Neural progenitor cell (in vitro differentiated cells): ENCODE data around the gene NR2C2. TPM values are rescaled to one million over a fixed set of nuclear protein-coding genes. Genes with fewer than 3 reads are reported as not detected.

Experiments
- DNase-seq: peaks from one replicate; pipeline ENCODE4 v3.0.0-alpha.2; 2016; ENCODE audit warnings: low spot score
- H2AFZ ChIP-seq: fragments of 200-600 bp; sonication (generic); replicated peaks from 2 replicates; pipeline ENCODE4 v1.6.1; 2016; ENCODE audit warnings: antibody characterized with exemption
- H3F3A ChIP-seq: fragments of 200-600 bp; sonication (generic); 2 replicates; pipeline ENCODE4 v1.6.1; 2016; ENCODE audit warnings: antibody characterized with exemption, low read depth
- H3K27ac ChIP-seq: fragments of 200-600 bp; sonication (generic); 2 replicates; pipeline ENCODE4 v1.5.1; 2016; ENCODE audit warnings: mild to moderate bottlenecking
- H3K27me3 ChIP-seq: fragments of 200-600 bp; sonication (generic); 2 replicates; pipeline ENCODE4 v1.6.1; 2016; ENCODE audit warnings: mild to moderate bottlenecking, moderate library complexity
- H3K36me3 ChIP-seq: fragments of 200-600 bp; sonication (generic); 2 replicates; pipeline ENCODE4 v1.5.1; 2016
- H3K4me1 ChIP-seq: fragments of 200-600 bp; sonication (generic); 2 replicates; pipeline ENCODE4 v1.6.1; 2016; ENCODE audit warnings: mixed run types
- H3K4me2 ChIP-seq: fragments of 200-600 bp; sonication (generic); 2 replicates; pipeline ENCODE4 v1.6.1; 2016
- H3K4me3 ChIP-seq: fragments of 200-600 bp; sonication (generic); 2 replicates; pipeline ENCODE4 v1.5.1; 2016
- H3K79me2 ChIP-seq: fragments of 200-600 bp; sonication (generic); 2 replicates; pipeline ENCODE4 v1.6.1; 2016; ENCODE audit warnings: low read depth
- H3K9ac ChIP-seq: fragments of 200-600 bp; sonication (generic); 2 replicates; pipeline ENCODE4 v1.6.1; 2016
- H3K9me3 ChIP-seq: fragments of 200-600 bp; sonication (generic); 2 replicates; pipeline ENCODE4 v1.5.1; 2016; ENCODE audit warnings: low read depth
- H4K20me1 ChIP-seq: fragments of 200-600 bp; sonication (generic); 2 replicates; pipeline ENCODE4 v1.6.1; 2016; ENCODE audit warnings: low read depth
- H3K27ac Mint-ChIP-seq: 3 replicates; pipeline ENCODE4 v1.8.0; 2021; ENCODE audit warnings: mixed read lengths
- H3K27me3 Mint-ChIP-seq: 2 replicates; pipeline ENCODE4 v1.8.0; 2022; ENCODE audit warnings: low read depth, mild to moderate bottlenecking, inconsistent platforms, moderate library complexity, mixed read lengths; ENCODE audit not compliant: insufficient read depth
- H3K36me3 Mint-ChIP-seq: 3 replicates; pipeline ENCODE4 v1.8.0; 2021; ENCODE audit warnings: mixed read lengths
- H3K4me1 Mint-ChIP-seq: 3 replicates; pipeline ENCODE4 v1.8.0; 2021; ENCODE audit warnings: mixed read lengths
- H3K4me3 Mint-ChIP-seq: 3 replicates; pipeline ENCODE4 v1.8.0; 2021; ENCODE audit warnings: mild to moderate bottlenecking, moderate library complexity, mixed read lengths
- H3K9me3 Mint-ChIP-seq: 3 replicates; pipeline ENCODE4 v1.8.0; 2020; ENCODE audit warnings: mixed read lengths
- CTCF ChIP-seq: fragments of 200-600 bp; sonication (generic); IDR thresholded peaks from 2 replicates; pipeline ENCODE4 v1.5.1; 2017; ENCODE audit warnings: antibody characterized with exemption, mild to moderate bottlenecking
- EZH2 ChIP-seq: fragments of 200-600 bp; sonication (generic); IDR thresholded peaks from 2 replicates; pipeline ENCODE4 v1.6.1; 2017; ENCODE audit warnings: antibody characterized with exemption, mild to moderate bottlenecking, moderate library complexity
- EZH2phosphoT487 ChIP-seq: fragments of 200-600 bp; sonication (generic); IDR thresholded peaks from 2 replicates; pipeline ENCODE4 v1.6.1; 2017; ENCODE audit warnings: antibody characterized with exemption
- total RNA-seq: library from RNA; depleted of rRNA; stranded (reverse); fragments of >200 nt; gene quantifications from 2 replicates; pipeline ENCODE4 v1.2.3, GENCODE V29; 2015; ENCODE audit warnings: low replicate concordance

Gene NR2C2
- total RNA-seq, 1 donor from 2014 or later = 57.3 TPM

GRCh38 chr3:15042936-15043335, 95.6 kb downstream of the NR2C2 start:
- Histone ChIP-seq H4K20me1 (peaks cover 14% of the 10 kb centered on the region), H2AFZ (no peak overlapping the region), H3K9me3 (no peaks in the 10 kb centered on the region), H3K79me2 (no peaks in the 10 kb centered on the region), H3K9ac (no peak overlapping the region), H3F3A (peaks cover 18% of the 10 kb centered on the region), H3K27ac (no peak overlapping the region), H3K36me3 (peaks cover 10% of the 10 kb centered on the region), H3K4me3 (no peak overlapping the region), H3K4me2 (no peak overlapping the region), H3K4me1 (peaks cover 15% of the 10 kb centered on the region), H3K27me3 (no peaks in the 10 kb centered on the region)
- no peak overlapping the region for H3K27ac Mint-ChIP-seq
- DNase-seq = no peak
- TF ChIP-seq EZH2phosphoT487 (no peak), EZH2 (no peak), CTCF (no peak)
- H3K36me3 Mint-ChIP-seq = peaks cover 40% of the 10 kb centered on the region
- H3K4me1 Mint-ChIP-seq = peaks cover 6% of the 10 kb centered on the region
- peaks cover 6% of the 10 kb centered on the region for H3K27me3 Mint-ChIP-seq
- H3K4me3 Mint-ChIP-seq = no peak overlapping the region
- no peaks in the 10 kb centered on the region for H3K9me3 Mint-ChIP-seq

GRCh38 chr3:15043408-15044171, 96.2 kb downstream of the NR2C2 start:
- H3K36me3 Mint-ChIP-seq = peaks cover 37% of the 10 kb centered on the region
- no peaks in the 10 kb centered on the region for H3K79me2 ChIP-seq
- no peak for DNase-seq
- H3K27ac ChIP-seq = no peak overlapping the region
- peaks cover 6% of the 10 kb centered on the region for H3K27me3 Mint-ChIP-seq
- no peak overlapping the region for H3K27ac Mint-ChIP-seq
- peaks cover 8% of the 10 kb centered on the region for H4K20me1 ChIP-seq
- H2AFZ ChIP-seq = no peak overlapping the region
- H3K4me1 Mint-ChIP-seq = no peaks in the 10 kb centered on the region
- H3K4me3 Mint-ChIP-seq = no peak overlapping the region
- no peaks in the 10 kb centered on the region for H3K9me3 ChIP-seq
- H3K4me3 ChIP-seq = no peak overlapping the region
- peaks cover 17% of the 10 kb centered on the region for H3F3A ChIP-seq
- H3K4me1 ChIP-seq = peaks cover 9% of the 10 kb centered on the region
- TF ChIP-seq EZH2 = no peak
- no peak for TF ChIP-seq CTCF
- TF ChIP-seq EZH2phosphoT487 = no peak
- no peaks in the 10 kb centered on the region for H3K27me3 ChIP-seq
- no peak overlapping the region for H3K4me2 ChIP-seq
- no peaks in the 10 kb centered on the region for H3K9me3 Mint-ChIP-seq
- peaks cover 16% of the 10 kb centered on the region for H3K36me3 ChIP-seq
- H3K9ac ChIP-seq = no peak overlapping the region

- Mint-ChIP-seq H3K9me3 (no peaks in the 10 kb centered on the region), H3K27me3 (peaks cover 6% of the 10 kb centered on the region), H3K4me3 (no peak overlapping the region), H3K36me3 (peaks cover 35% of the 10 kb centered on the region), H3K27ac (no peak overlapping the region), H3K4me1 (no peaks in the 10 kb centered on the region)
- Histone ChIP-seq H3K27ac (no peak overlapping the region), H3F3A (peaks cover 9% of the 10 kb centered on the region), H3K9ac (no peak overlapping the region), H3K9me3 (no peaks in the 10 kb centered on the region), H3K4me3 (no peak overlapping the region), H2AFZ (no peak overlapping the region), H3K79me2 (no peaks in the 10 kb centered on the region), H4K20me1 (peaks cover 11% of the 10 kb centered on the region), H3K36me3 (peaks cover 17% of the 10 kb centered on the region), H3K4me2 (no peak overlapping the region), H3K4me1 (peaks cover 1% of the 10 kb centered on the region), H3K27me3 (no peaks in the 10 kb centered on the region)
- TF ChIP-seq EZH2 (no peak), EZH2phosphoT487 (no peak), CTCF (no peak)
- no peak for DNase-seq
These were observed 96.9 kb downstream of the NR2C2 start for GRCh38 chr3:15044326-15044725.
